HK-2 (cell line): ENCODE data around the gene LRRC3.

Experiments used
- DNase-seq: peaks from one replicate; pipeline ENCODE4 v3.0.0-alpha.2; 2018; ENCODE audit not compliant: unreplicated experiment

Gene LRRC3

GRCh38 chr21:44423941-44424607, 31.2 kb upstream of the LRRC3 start:
- no peak for DNase-seq

- no peak for DNase-seq
These were observed 30.6 kb upstream of the LRRC3 start for GRCh38 chr21:44424608-44425306.

GRCh38 chr21:44425307-44425894, 29.9 kb upstream of the LRRC3 start:
- DNase-seq: no peak

GRCh38 chr21:44425895-44426662, 29.2 kb upstream of the LRRC3 start:
- no peak for DNase-seq

GRCh38 chr21:44426663-44427191, 28.6 kb upstream of the LRRC3 start:
- DNase-seq: no peak

- DNase-seq: no peak
These were observed 27.8 kb upstream of the LRRC3 start for GRCh38 chr21:44427241-44428120.

- DNase-seq: no peak
These were observed 26.9 kb upstream of the LRRC3 start for GRCh38 chr21:44428281-44428960.

GRCh38 chr21:44429894-44430293, 25.4 kb upstream of the LRRC3 start:
- DNase-seq: no peak

GRCh38 chr21:44431300-44431699, 24.0 kb upstream of the LRRC3 start:
- DNase-seq: no peak

- DNase-seq: no peak
These were observed 22.2 kb upstream of the LRRC3 start for GRCh38 chr21:44432841-44433790.

GRCh38 chr21:44433791-44434567, 21.3 kb upstream of the LRRC3 start:
- DNase-seq: no peak

- no peak for DNase-seq
These were observed 20.8 kb upstream of the LRRC3 start for GRCh38 chr21:44434568-44434925.

- DNase-seq: no peak
These were observed 20.2 kb upstream of the LRRC3 start for GRCh38 chr21:44434936-44435635.

GRCh38 chr21:44436111-44436611, 19.1 kb upstream of the LRRC3 start:
- DNase-seq: no peak

- no peak for DNase-seq
These were observed 18.4 kb upstream of the LRRC3 start for GRCh38 chr21:44436958-44437357.

- no peak for DNase-seq
These were observed 18.0 kb upstream of the LRRC3 start for GRCh38 chr21:44437371-44437695.

- DNase-seq: no peak
These were observed 17.4 kb upstream of the LRRC3 start for GRCh38 chr21:44437696-44438431.
